B cell (primary cell): ENCODE measurements around the gene ACTN1. TPM values are rescaled to one million over a fixed set of nuclear protein-coding genes. Genes with fewer than 3 reads are reported as not detected.

Experiments used
- ATAC-seq: fragments of 200-7000 bp; cut with Tn5 transposase; one replicate; pipeline ENCODE4 v1.10.0; 2021; ENCODE audit warnings: low read depth, mild to moderate bottlenecking, moderate number of reproducible peaks, moderate library complexity
- CTCF ChIA-PET: fragments of 350-600 bp; sonication (Branson Sonifier 250); formaldehyde crosslinking; loops from one replicate; lab custom pipeline; 2021; ENCODE audit warnings: antibody characterized with exemption, inconsistent platforms; lab: Charles Lee
- POLR2A ChIA-PET: fragments of 350-600 bp; sonication (Branson Sonifier 250); formaldehyde crosslinking; loops from one replicate; lab custom pipeline; 2021; ENCODE audit warnings: antibody characterized with exemption; lab: Charles Lee
- DNase-seq: peaks from one replicate; pipeline ENCODE4 v3.0.0; 2013
- H2AFZ ChIP-seq: 2 replicates; pipeline ENCODE4 v1.6.1; 2012; ENCODE audit warnings: mild to moderate bottlenecking, low read depth, low read length; ENCODE audit not compliant: insufficient read depth, poor library complexity, severe bottlenecking
- H3K27ac ChIP-seq, 2 donors: 1 replicate in 1 of 2; 2 replicates in 1 of 2; pipeline ENCODE4 v1.5.1; 2012 to 2013; ENCODE audit warnings: low read length in 2 of 2, mild to moderate bottlenecking in 2 of 2, moderate library complexity in 1 of 2
- H3K27me3 ChIP-seq, 4 experiments: fragments of 200-600 bp in 1 of 4; sonication (generic) in 1 of 4; replicated peaks in 1 of 4; 1 replicate in 2 of 4; 2 replicates in 2 of 4; pipeline versions ENCODE4 v1.6.1 to v1.7.0; 2013 to 2016; ENCODE audit warnings: low read length in 3 of 4, mild to moderate bottlenecking in 2 of 4, mixed read lengths in 1 of 4, moderate library complexity in 1 of 4; ENCODE audit not compliant: insufficient read depth in 4 of 4, control insufficient read depth in 3 of 4; ENCODE audit errors: control extremely low read depth in 1 of 4
- H3K36me3 ChIP-seq, 2 experiments: replicated peaks in 1 of 2; 1 replicate in 1 of 2; 2 replicates in 1 of 2; pipeline versions ENCODE4 v1.6.1 to v1.7.1; 2013; ENCODE audit warnings: low read length in 1 of 2; ENCODE audit not compliant: insufficient read depth in 2 of 2, control insufficient read depth in 1 of 2; ENCODE audit errors: control extremely low read depth in 1 of 2, extremely low read depth in 1 of 2
- H3K4me1 ChIP-seq, 2 donors: fragments of 200-600 bp in 1 of 2; sonication (generic) in 1 of 2; 1 replicate in 1 of 2; 2 replicates in 1 of 2; pipeline versions ENCODE4 v1.5.1 to v1.6.1; 2013 to 2017; ENCODE audit warnings: low read length in 2 of 2; ENCODE audit not compliant: control insufficient read depth in 2 of 2, insufficient read depth in 2 of 2
- H3K4me2 ChIP-seq: replicated peaks from 2 replicates; pipeline ENCODE3; 2012; ENCODE audit warnings: mild to moderate bottlenecking, low read depth, low read length; ENCODE audit not compliant: poor library complexity, severe bottlenecking
- H3K4me3 ChIP-seq, 5 experiments: fragments of 200-600 bp in 1 of 5; sonication (generic) in 1 of 5; 1 replicate in 3 of 5; 2 replicates in 2 of 5; pipeline versions ENCODE4 v1.5.1 to v1.7.0; 2011 to 2016; ENCODE audit warnings: low read length in 4 of 5, mild to moderate bottlenecking in 4 of 5, low read depth in 2 of 5, control low read depth in 1 of 5, moderate library complexity in 1 of 5; ENCODE audit not compliant: insufficient read depth in 1 of 5; ENCODE audit errors: control extremely low read depth in 1 of 5, extremely low read depth in 1 of 5
- H3K79me2 ChIP-seq: fragments of 200-600 bp; sonication (generic); one replicate; pipeline ENCODE4 v1.6.0; 2016; ENCODE audit warnings: low read length; ENCODE audit not compliant: control insufficient read depth, insufficient read depth
- H3K9ac ChIP-seq: fragments of 200-600 bp; sonication (generic); 2 replicates; pipeline ENCODE4 v1.6.1; 2017; ENCODE audit warnings: mild to moderate bottlenecking, low read length, moderate library complexity
- H3K9me3 ChIP-seq, 3 donors: one replicate each; pipeline versions ENCODE4 v1.6.1 to v1.7.1; 2013; ENCODE audit warnings: low read length in 2 of 3; ENCODE audit not compliant: control insufficient read depth in 2 of 3, insufficient read depth in 1 of 3; ENCODE audit errors: control extremely low read depth in 1 of 3
- H4K20me1 ChIP-seq: 2 replicates; pipeline ENCODE4 v1.6.0; 2012; ENCODE audit warnings: mild to moderate bottlenecking, low read length; ENCODE audit not compliant: insufficient read depth, control insufficient read depth, poor library complexity, severe bottlenecking
- H3K27ac Mint-ChIP-seq: one replicate; pipeline ENCODE4 v1.8.0; 2021; ENCODE audit warnings: mixed read lengths
- H3K27me3 Mint-ChIP-seq: one replicate; pipeline ENCODE4 v1.8.0; 2021; ENCODE audit warnings: mixed read lengths
- H3K4me1 Mint-ChIP-seq: one replicate; pipeline ENCODE4 v1.8.0; 2021; ENCODE audit warnings: mixed read lengths
- H3K4me3 Mint-ChIP-seq: one replicate; pipeline ENCODE4 v1.8.0; 2021; ENCODE audit warnings: mixed read lengths
- H3K9me3 Mint-ChIP-seq: one replicate; pipeline ENCODE4 v1.8.0; 2022; ENCODE audit warnings: mixed read lengths; ENCODE audit not compliant: insufficient read depth
- CTCF ChIP-seq: fragments of 200-600 bp; IDR thresholded peaks from one replicate; pipeline ENCODE4 v1.8.0; 2022; ENCODE audit warnings: antibody characterized with exemption, mild to moderate bottlenecking
- EZH2 ChIP-seq: IDR thresholded peaks from 2 replicates; pipeline ENCODE4 v1.6.1; 2012; ENCODE audit warnings: borderline replicate concordance, low read depth, mild to moderate bottlenecking, moderate library complexity, low read length; ENCODE audit not compliant: insufficient read depth, poor library complexity, severe bottlenecking
- WGBS: methylation state at CpG from one replicate; pipeline ENCODE4 v1.1.5; 2013; ENCODE audit warnings: missing lambda C conversion rate; ENCODE audit not compliant: insufficient coverage; 5-methylcytosine and 5-hydroxymethylcytosine counted together
- intact Hi-C: fragments of 100-400 bp; cut with micrococcal nuclease; formaldehyde crosslinking; loops from one replicate; pipeline ENCODE4 v1.10.0; 2022
- polyA plus RNA-seq: library from polyadenylated mRNA; depleted of rRNA; stranded (reverse); fragments of >200 nt; gene quantifications from 2 replicates; pipeline ENCODE4 v1.2.3, GENCODE V29; 2012
- total RNA-seq, 2 donors: library from RNA; stranded (reverse); fragments of 120-200 nt in 1 of 2; gene quantifications; 1 replicate in 1 of 2; 2 replicates in 1 of 2; pipeline versions ENCODE4 v1.2.3 to v1.2.4, GENCODE V29; 2013 to 2022

Gene ACTN1
- total and polyA plus RNA-seq, 2 donors (not counting 1 experiment from before 2014, with no cell fraction given) = 0.74 to 0.89 TPM

DNA sequence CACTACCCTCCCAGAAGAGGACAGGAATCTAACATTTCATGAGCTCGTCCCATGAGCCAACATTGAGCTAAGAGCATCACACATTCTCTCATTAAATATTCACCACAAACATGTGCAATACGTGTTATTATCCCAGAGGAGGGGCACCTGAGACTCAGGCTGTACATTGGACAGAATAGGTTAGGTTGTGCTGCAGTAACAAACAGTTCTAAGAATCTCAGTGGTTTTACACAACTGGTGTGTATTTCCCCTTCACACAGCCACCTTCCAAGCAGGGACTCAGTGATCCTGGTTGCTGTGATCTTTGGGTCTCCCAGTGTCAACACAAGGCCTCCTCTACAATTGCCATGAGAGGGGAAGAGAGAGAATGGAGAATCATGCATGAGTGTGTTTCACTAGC is 15.0 kb upstream of the ACTN1 start:
- no peaks in the 10 kb centered on the region for H3K36me3 ChIP-seq
- peaks cover 27% of the 10 kb centered on the region for H3K27me3 Mint-ChIP-seq
- no peaks in the 10 kb centered on the region for H3K9me3 ChIP-seq
- no peak overlapping the region for H2AFZ ChIP-seq
- TF ChIP-seq CTCF (no peak), EZH2 (no peak)
- H3K27ac Mint-ChIP-seq = no peak overlapping the region
- DNase-seq (no peak), ATAC-seq (no peak)
- H3K9me3 Mint-ChIP-seq = no peaks in the 10 kb centered on the region
- H4K20me1 ChIP-seq = no peaks in the 10 kb centered on the region
- no peak overlapping the region for H3K4me3 ChIP-seq
- H3K9ac ChIP-seq = no peak overlapping the region
- ChIA-PET CTCF (no interaction called here), POLR2A (no interaction called here)
- H3K4me1 Mint-ChIP-seq = no peaks in the 10 kb centered on the region
- no peak overlapping the region for H3K27ac ChIP-seq
- 86% methylated on average over 1 of the region's 2 CpGs for WGBS
- H3K27me3 ChIP-seq = no peaks in the 10 kb centered on the region
- intact Hi-C loops = no loop called here
- H3K4me1 ChIP-seq = no peaks in the 10 kb centered on the region
- no peaks in the 10 kb centered on the region for H3K79me2 ChIP-seq
- no peak overlapping the region for H3K4me3 Mint-ChIP-seq
- H3K4me2 ChIP-seq = no peak overlapping the region

- Histone ChIP-seq H3K79me2 (no peaks in the 10 kb centered on the region), H3K9ac (no peak overlapping the region), H3K27ac (no peak overlapping the region), H3K4me3 (no peak overlapping the region), H4K20me1 (no peaks in the 10 kb centered on the region), H3K4me2 (no peak overlapping the region), H3K9me3 (no peaks in the 10 kb centered on the region), H3K36me3 (no peaks in the 10 kb centered on the region), H3K27me3 (no peaks in the 10 kb centered on the region), H3K4me1 (no peaks in the 10 kb centered on the region), H2AFZ (no peak overlapping the region)
- ATAC-seq (no peak), DNase-seq (no peak)
- no peaks in the 10 kb centered on the region for H3K9me3 Mint-ChIP-seq
- intact Hi-C loops = no loop called here
- TF ChIP-seq EZH2 = no peak
- no peak for TF ChIP-seq CTCF
- H3K27me3 Mint-ChIP-seq = peaks cover 12% of the 10 kb centered on the region
- 83% methylated on average over 1 of the region's 1 CpG for WGBS
- ChIA-PET POLR2A (no interaction called here), CTCF (no interaction called here)
- H3K27ac Mint-ChIP-seq = no peak overlapping the region
- no peak overlapping the region for H3K4me3 Mint-ChIP-seq
- no peaks in the 10 kb centered on the region for H3K4me1 Mint-ChIP-seq
Observed at GRCh38 chr14:68987653-68988036, 8.5 kb upstream of the ACTN1 start.
